Glomerular endothelial cell (primary cell): Measurements from ENCODE around the gene CRADD. TPM values are rescaled to one million over a fixed set of nuclear protein-coding genes. Genes with fewer than 3 reads are reported as not detected.
"Not testable (repeated sequence)": the region's sequence is repeated elsewhere in the genome, so short reads cannot be mapped to it uniquely, and the experiment has no call there.

ENCODE experiments used
- DNase-seq: peaks from one replicate; pipeline ENCODE4 v3.0.0-alpha.2; 2011; ENCODE audit warnings: low read depth, low spot score; ENCODE audit errors: extremely low read depth
- total RNA-seq: library from RNA; depleted of rRNA; stranded (reverse); fragments of >200 nt; gene quantifications from 2 replicates; pipeline ENCODE4 v1.2.3, GENCODE V29; 2015

The CRADD gene
- total RNA-seq: 17.3 and 21.1 TPM in 2 replicates

- peak; percentile 98 for DNase-seq
Measured at GRCh38 chr12:93677195-93678064, at the start of gene CRADD. CRADD (plus strand) TSS chr12:93677375.

DNA sequence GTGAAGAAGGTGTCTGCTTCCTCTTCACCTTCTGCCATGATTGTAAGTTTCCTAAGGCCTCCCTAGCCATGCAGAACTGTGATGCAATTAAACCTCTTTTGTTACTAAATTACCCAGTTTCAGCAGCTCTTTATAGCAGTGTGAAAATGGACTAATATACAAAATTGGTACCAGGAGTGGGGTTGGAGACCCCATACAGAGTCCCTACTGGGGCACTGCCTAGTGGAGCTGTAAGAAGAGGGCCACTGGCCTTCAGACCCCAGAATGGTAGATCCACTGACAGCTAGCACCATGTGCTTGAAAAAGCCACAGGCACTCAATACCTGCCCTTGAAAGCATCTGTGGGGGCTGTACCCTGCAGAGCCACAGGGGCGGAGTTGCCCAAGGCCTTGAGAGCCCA, 44.8 kb upstream of the CRADD start:
- no peak for DNase-seq

GRCh38 chr12:93634416-93634815, 42.8 kb upstream of the CRADD start:
- no peak for DNase-seq

DNA sequence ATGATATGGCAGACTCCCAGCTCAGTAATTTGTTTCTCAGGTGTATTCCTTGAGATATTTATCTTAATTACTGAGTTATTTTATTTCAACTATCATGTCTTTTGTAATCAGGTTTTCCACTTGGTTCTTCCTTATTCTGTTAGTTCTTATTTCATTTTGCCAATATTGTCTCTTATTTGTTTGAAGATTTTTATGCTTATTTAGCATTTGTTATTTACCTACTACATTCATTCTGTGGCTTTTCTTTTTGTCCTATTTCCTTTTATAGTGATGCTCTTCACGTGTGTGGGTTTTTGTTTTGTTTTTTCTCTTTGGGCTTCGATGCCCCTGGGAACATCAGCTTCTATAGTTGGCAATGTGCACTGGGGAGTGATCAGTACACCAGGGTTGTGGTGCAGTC, 40.5 kb upstream of the CRADD start:
- no peak for DNase-seq

DNA sequence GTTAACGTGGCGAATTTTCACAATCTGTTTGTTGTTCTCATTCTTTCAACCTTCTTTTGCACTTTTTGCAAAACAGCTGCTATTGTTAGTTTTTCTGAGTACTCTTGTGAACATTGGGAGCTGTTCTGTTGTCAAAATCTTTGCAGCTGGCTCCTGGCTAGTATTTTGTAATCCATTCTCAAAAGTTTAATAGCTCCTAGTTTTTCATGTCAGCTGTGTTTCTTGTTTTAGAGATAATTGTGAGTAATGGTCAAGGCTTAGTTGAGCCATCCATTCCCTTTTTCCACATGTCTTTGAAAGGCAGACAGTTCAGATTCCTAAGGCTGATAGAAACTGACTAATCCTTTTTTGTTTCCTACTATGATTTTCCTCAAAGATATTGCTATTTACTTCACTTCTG, 39.1 kb upstream of the CRADD start:
- no peak for DNase-seq

DNA sequence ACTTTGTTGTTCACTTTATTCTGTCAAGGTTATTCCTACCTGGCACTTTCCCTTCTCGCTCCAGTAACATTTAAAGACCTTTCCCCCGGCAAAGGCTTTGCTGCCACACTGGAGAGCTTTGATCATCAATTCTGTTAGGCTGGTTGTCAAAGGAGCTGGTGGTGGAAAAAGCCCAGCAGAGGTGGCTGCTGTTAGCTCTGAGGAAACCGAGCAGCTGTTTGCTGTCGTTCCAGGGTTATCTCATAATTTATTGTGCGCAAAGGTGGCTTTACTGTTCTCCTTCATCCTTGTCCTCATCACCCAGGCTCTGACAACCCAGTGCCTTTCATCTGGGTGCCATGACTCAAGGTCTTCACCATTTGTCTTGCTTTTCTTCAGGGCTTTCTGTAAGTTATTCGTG, 38.2 kb upstream of the CRADD start:
- DNase-seq: no peak

GRCh38 chr12:93639406-93639805, 37.8 kb upstream of the CRADD start:
- DNase-seq: no peak

DNA sequence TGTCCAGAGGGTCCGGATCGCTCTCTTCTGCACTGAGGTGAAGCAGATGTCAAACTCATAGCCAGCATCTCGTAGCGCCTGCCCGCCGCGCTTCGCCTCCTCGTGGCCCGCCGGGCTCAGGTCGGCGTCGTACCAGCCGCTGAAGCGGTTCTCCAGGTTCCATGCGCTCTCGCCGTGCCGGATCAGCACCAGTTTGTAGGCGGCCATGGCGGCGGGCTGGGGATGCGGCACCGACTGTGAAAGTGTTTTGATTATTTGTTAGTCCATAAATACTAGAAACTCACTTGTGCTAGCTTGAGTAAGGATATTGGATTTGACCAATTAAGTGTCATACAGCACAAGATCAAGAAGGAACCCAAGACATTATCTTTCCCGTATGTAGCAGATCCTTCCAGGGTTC, 35.8 kb upstream of the CRADD start:
- DNase-seq: not testable (repeated sequence)

GRCh38 chr12:93642751-93643150, 34.4 kb upstream of the CRADD start:
- no peak for DNase-seq

- no peak for DNase-seq
Measured at GRCh38 chr12:93645702-93646101, 31.5 kb upstream of the CRADD start.

DNA sequence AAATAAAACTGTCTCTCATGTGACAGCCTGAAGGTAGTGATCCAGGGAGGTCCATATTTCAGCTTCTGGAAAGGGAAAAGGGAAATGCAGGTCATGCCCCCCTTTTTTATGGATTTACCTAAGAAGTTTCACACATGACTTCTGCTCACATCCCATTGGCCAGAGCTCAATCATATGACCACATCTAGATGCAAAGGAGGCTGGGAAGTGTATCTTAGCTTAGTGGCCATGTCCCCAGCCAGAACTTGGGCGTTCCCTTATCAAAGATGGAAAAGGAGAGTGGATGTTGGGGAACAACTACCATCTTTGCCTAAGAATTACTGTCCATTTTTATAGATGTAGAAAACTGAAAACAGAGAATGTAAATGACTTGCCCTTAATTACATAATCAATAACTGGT, 26.5 kb upstream of the CRADD start:
- DNase-seq: no peak

- no peak for DNase-seq
Measured at GRCh38 chr12:93653079-93653478, 24.1 kb upstream of the CRADD start.

DNA sequence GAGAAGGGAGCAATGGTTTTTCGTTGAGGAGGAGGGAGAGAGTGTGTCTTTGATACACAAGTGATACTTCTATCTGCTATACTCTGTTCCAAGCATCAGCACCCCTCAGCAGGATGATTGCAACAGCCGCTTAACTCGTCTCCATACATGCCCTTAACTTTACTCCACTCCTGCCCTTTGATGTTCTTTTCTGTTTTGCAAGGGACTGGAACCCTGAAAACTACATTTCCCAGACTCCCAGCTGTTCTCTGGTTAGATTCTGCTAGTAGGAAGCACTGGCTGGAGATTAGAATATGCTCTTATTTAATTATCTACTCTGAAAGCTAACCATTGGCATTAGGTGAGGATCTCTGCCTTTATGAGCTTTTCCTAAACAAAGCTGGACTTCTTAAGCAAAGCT, 23.5 kb upstream of the CRADD start:
- DNase-seq: no peak

GRCh38 chr12:93654421-93654820, 22.8 kb upstream of the CRADD start:
- DNase-seq: no peak

GRCh38 chr12:93657071-93657470, 20.1 kb upstream of the CRADD start:
- no peak for DNase-seq

DNA sequence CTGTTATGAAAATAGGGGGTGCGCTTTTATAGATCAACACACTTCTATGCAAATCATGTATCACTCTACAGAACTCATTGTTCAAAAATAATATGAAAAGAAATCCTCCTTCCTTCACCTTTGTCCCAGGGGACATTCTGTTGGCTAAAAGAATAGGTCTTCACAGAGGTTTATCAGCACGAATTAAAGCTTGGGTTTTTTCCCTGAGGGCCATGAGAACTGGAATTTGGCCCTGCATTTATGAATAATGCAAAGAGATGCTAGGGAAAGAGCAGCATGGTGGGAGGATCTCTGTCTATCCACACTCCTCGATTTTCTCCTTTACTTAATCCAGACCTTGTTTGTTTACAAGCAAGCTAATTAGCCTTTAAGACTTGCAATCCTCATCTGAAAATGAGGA, 16.2 kb upstream of the CRADD start:
- no peak for DNase-seq

- DNase-seq: no peak
Measured at GRCh38 chr12:93663006-93663728, 14.0 kb upstream of the CRADD start.

- no peak for DNase-seq
Measured at GRCh38 chr12:93663729-93664084, 13.5 kb upstream of the CRADD start.

DNA sequence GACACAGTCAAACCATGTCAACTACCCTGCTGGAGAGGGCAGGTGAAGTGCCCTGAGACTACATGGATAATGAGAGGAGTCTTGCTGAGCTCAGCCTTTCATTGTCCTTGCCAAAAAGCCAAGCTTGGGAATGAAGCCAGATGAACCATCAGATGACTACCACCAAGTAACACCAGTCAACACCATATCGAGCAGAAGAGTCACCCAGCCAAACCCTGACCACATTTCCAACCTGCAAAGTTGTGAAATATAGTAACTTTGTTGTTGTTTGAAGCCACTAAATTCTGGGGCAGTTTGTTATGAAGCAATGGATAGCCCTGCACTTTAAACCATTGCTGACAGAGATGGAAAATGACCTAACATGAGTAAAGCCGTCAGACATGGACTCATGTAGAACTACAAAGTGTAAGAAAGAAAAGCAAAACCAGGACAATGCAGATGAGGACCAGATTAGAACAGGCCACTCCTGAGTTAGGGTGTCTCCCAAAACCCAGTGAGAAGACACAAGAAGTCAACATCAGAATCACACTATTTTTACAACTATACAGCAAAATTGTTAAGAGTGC, 12.5 kb upstream of the CRADD start:
- DNase-seq: no peak

DNA sequence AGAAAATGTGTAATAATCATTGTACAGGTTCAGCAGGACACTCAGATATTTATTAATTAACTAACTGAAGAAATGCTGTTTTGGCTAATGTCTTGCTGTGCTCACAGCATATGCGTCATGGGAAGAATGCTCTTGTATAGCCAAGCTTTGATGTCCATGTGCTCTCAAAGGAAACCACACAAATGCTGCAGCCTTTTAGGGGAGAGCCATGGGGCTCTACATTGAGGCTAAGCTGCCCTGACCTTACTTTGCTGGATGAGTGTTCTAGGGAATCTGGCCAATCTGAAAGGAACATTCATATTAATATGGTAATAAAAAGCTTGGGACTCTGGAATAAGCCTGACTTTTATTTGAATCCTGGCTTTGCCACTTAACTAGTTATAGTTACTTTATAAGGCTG, 9.5 kb upstream of the CRADD start:
- DNase-seq: no peak

GRCh38 chr12:93668919-93669418, 8.2 kb upstream of the CRADD start:
- DNase-seq: no peak

DNA sequence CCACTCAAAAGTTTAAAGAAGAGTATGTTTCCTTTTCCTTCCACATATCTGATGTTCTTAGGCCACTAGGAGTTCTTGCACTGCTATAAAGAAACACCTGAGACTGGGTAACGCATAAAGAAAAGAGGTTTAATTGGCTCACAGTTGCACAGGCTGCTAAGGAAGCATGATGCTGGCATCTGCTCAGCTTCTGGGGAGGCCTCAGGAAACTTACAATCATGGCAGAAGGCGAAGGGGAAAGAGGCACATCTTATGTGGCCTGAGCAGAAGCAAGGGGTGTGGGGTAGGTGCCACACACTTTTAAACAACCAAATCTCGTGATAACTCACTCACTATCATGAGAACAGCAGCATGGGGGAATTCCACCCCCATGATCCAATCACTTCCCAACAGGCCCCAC, 7.7 kb upstream of the CRADD start:
- no peak for DNase-seq
